Testis (tissue), 2 donors: ENCODE results near the gene RIPOR3.

Experiments used
- CTCF ChIP-seq, 3 experiments: fragments of 450-650 bp in 2 of 3; fragments of 200-600 bp in 1 of 3; sonication (generic) in 1 of 3; IDR thresholded peaks; one replicate each; pipeline ENCODE4 v1.5.1; 2016 to 2019; ENCODE audit warnings: antibody characterized with exemption in 3 of 3, mild to moderate bottlenecking in 2 of 3, moderate library complexity in 1 of 3
- POLR2A ChIP-seq: fragments of 450-650 bp; IDR thresholded peaks from one replicate; pipeline ENCODE4 v1.6.1; 2017; ENCODE audit warnings: antibody characterized with exemption, mild to moderate bottlenecking, moderate library complexity

DNA sequence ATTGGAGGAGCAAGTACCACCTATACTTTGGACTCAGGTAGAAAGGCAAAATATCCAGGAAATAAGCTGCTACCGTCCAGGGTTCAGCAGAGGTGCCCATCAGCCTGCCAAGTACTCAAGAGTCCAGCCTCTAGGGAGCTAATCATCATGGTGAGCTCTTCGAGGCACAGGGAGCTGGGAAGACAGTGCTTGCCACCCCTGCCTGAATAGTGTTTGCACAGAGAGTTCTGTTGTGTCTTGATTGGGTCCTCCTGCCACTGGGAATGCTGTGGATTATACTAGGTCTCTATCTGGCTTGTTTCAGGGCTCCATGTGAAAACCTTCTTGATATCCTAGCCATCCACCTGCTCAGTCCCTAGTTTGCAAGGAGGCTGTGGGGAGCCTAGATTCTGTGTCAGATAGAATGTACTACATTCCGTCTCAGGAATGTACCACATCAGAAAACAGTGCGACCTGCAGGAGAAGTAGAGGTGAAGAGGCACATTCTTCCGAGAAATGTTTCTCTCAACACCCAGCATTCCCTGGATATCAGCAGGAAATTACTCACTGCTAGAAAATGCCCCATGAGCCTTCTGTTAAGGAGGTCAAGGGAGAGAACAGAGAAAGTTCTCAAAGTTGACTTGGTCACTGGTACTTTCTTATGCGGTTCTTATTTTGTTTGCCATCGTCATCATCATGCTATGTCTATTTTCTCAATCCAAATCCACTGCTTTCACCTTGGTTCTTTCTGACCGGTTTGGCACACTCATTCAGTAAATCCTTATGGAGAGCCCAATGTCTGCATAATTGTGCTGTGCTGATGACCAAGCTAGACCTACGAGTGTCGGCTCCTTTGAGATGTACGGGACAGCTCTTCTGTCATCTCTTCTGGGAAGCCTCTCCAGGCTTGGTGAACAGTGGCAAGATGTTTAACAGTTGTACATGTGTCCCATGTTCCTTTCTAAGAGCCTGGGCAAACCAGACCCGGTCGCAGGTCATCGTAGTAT is 150.4 kb downstream of the RIPOR3 start:
- TF ChIP-seq POLR2A (no peak), CTCF (IDR thresholded peaks at IDR 0.05) (no peak)
